Testis (tissue), 2 donors: ENCODE results near the gene RNU6-9.

Experiments
- POLR2A ChIP-seq: fragments of 450-650 bp; IDR thresholded peaks from one replicate; pipeline ENCODE4 v1.6.1; 2017; ENCODE audit warnings: antibody characterized with exemption, mild to moderate bottlenecking, moderate library complexity
- TF ChIP-seq, protein P1 (sequence below), 3 experiments: fragments of 450-650 bp in 2 of 3; fragments of 200-600 bp in 1 of 3; sonication (generic) in 1 of 3; IDR thresholded peaks; one replicate each; pipeline ENCODE4 v1.5.1; 2016 to 2019; ENCODE audit warnings: antibody characterized with exemption in 3 of 3, mild to moderate bottlenecking in 2 of 3, moderate library complexity in 1 of 3

DNA sequence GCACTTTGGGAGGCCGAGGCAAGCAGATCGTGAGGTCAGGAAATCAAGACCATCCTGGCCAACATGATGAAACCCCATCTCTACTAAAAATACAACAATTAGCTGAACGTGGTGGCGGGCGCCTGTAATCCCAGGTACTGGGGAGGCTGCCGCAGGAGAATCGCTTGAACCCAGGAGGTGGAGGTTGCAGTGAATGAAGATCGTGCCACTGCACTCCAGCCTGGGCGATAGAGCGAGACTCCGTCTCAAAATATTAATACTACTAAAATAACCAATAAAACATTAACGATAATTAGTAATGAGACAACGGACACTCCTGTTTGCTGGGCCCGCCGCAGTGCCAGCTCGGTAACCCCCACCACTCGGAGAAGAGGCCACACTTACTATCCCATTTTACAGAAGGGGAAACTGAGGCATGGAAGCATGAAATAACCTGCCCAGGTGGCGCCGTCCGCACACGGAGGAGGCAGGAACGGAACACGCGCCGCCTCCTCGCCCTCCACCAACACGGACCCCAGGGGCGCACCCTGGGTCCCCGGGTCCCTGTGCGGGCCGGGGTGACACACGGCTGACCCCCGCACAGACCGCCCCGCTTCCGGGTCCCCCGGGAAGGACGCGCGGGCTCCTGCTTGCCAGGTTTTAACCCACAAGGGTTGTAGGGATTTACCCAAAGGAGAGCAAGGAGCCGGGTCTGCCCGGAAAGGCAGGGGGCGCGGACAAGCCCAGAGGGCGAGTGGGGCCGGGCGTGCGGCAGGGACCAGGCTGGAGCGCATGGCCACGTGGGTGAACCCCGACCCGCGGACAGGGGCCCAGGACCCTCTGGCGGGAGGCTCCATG lies 18.1 kb downstream of the RNU6-9 start:
- TF ChIP-seq, protein P1, sequence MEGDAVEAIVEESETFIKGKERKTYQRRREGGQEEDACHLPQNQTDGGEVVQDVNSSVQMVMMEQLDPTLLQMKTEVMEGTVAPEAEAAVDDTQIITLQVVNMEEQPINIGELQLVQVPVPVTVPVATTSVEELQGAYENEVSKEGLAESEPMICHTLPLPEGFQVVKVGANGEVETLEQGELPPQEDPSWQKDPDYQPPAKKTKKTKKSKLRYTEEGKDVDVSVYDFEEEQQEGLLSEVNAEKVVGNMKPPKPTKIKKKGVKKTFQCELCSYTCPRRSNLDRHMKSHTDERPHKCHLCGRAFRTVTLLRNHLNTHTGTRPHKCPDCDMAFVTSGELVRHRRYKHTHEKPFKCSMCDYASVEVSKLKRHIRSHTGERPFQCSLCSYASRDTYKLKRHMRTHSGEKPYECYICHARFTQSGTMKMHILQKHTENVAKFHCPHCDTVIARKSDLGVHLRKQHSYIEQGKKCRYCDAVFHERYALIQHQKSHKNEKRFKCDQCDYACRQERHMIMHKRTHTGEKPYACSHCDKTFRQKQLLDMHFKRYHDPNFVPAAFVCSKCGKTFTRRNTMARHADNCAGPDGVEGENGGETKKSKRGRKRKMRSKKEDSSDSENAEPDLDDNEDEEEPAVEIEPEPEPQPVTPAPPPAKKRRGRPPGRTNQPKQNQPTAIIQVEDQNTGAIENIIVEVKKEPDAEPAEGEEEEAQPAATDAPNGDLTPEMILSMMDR (IDR thresholded peaks at IDR 0.05): no peak
- TF ChIP-seq POLR2A: no peak
